ENCODE results near the gene DENND4B. TPM values are rescaled to one million over a fixed set of nuclear protein-coding genes. Genes with fewer than 3 reads are reported as not detected.

DENND4B gene
- total RNA-seq, 2 experiments from 2014 or later: 90.2 to 91.4 TPM

DNA sequence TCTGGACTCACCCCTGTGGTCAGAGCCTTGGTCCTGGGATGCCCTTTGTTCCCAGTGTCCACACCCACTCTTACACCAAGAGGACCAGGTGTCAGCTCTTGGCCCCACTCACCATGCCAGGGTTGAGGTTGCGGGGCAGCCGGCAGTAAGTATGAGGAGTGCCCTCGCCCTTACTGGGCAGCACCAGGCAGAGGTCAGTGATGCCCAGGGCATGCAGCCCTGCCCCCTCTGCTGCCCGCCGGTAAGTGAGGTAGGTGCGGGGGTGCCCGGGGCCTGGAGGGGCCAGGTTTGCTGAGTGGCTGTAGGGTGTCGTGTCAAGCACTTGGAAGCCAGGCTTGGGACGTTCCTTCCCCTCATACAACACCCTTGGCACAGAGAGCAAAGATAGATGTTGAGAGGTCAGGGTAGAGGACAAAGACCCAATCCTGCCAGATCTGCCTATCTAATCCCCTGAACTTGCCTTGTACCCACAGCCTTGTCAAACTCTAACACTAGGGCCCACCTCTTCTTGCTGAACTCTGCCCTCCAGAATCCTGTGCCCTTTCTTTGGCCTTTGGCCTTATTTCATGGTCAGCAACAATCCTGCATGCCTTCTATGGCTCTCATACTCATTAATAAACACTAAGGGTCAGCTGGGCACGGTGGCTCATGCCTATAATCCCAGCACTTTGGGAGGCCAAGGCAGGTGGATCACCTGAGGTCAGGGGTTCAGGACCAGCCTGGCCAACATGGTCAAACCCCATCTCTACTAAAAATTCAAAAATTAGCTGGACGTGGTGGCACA is 3.6 kb downstream of the DENND4B start:
- Mint-ChIP-seq H3K9me3 (no peaks in the 10 kb centered on the region), H3K4me3 (no peak overlapping the region), H3K36me3 (peaks cover 22% of the 10 kb centered on the region), H3K27me3 (no peaks in the 10 kb centered on the region), H3K4me1 (peaks cover 26% of the 10 kb centered on the region), H3K27ac (peak overlapping the region; percentile 42)
- no peak for DNase-seq

DNA sequence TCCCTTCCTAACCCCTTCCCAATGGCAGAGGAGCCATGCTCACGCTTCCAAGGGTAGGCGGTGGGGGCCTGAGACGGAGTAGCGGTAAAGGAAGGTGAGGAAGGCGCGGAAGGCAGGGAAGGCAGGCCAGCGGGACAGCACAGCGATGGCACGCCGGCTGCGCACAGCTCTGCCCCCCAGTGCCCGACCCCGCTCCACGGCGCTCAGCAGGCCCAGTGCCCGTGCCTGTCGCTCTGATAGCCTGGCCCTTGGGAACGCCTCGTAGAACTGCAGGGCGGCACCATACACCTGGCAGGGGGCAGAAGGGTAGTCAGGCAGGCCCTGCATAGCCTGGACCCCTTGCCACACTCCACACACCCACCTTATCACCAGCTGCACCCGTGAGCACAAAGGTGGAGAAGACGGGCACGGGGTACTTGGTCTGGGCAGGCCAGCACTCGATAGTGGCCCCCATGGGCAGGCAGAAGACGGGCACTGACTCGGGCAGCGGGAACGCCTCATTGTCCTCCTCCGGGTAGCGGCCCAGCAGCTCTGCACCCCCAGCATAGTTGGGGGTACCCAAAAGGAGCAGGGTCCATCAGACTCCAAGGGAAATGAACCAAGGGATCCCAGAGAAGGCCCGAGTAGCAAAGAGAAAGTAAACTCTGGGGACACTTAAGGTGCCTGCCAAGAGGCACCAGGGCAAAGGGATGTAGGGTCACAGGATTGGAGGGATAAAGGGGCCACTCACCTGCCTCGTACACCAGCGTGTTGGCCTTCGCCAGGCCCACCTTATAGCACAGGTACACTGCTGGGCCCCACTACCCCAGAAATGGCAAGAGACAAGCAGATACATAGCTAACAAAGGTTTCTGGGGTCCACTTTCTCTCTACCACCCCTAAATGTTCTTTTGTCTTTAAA is 4.4 kb downstream of the DENND4B start:
- H3K27me3 Mint-ChIP-seq: no peaks in the 10 kb centered on the region
- DNase-seq: no peak
- peaks cover 24% of the 10 kb centered on the region for H3K4me1 Mint-ChIP-seq
- no peak overlapping the region for H3K27ac Mint-ChIP-seq
- no peaks in the 10 kb centered on the region for H3K9me3 Mint-ChIP-seq
- H3K36me3 Mint-ChIP-seq: peaks cover 28% of the 10 kb centered on the region
- no peak overlapping the region for H3K4me3 Mint-ChIP-seq

DNA sequence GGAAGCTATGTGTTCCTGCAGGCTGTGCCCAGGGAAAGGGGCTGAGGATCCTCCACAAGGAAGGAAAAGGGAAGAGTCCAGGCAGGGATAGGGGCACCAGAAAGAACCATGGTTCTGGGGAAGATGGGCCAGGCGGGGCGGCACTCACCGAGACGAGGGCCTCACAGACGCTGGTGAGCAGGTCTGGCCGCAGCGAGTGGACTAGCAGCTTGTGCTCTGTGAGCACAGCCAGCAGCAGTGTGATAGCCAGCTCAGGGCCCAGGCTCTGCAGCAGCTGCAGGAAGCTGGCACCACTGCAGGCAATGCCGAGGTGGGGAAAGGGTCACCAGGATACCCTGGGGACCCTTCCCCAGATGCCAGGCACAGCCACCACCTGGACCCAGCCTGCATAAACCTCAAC is 5.8 kb downstream of the DENND4B start:
- no peak overlapping the region for H3K4me3 Mint-ChIP-seq
- H3K27ac Mint-ChIP-seq: no peak overlapping the region
- peaks cover 28% of the 10 kb centered on the region for H3K36me3 Mint-ChIP-seq
- peaks cover 20% of the 10 kb centered on the region for H3K4me1 Mint-ChIP-seq
- no peaks in the 10 kb centered on the region for H3K27me3 Mint-ChIP-seq
- no peak for DNase-seq
- H3K9me3 Mint-ChIP-seq: no peaks in the 10 kb centered on the region

DNA sequence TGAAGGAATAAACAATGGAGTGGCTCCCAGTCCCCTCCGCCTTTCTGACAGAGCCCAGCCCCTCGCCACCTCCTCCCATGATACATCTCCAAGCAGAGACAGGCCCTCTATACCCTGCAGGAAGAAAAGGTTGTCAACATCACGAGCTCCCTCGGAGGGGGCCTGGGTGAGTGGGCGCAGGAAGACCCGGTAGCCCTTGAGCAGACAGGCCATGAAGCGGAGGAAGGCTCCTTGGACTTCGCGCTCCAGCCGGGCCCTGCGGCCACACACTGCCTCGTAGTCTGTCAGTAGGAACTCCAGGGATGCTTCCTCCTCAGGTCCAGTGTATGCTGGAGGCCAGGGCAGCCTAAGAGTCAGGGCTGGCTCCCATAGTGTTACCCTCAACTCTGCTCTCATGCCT is 7.0 kb downstream of the DENND4B start:
- Mint-ChIP-seq H3K27me3 (no peaks in the 10 kb centered on the region), H3K9me3 (no peaks in the 10 kb centered on the region), H3K4me3 (no peak overlapping the region), H3K27ac (no peak overlapping the region), H3K36me3 (peaks cover 24% of the 10 kb centered on the region), H3K4me1 (peaks cover 15% of the 10 kb centered on the region)
- DNase-seq: no peak

DNA sequence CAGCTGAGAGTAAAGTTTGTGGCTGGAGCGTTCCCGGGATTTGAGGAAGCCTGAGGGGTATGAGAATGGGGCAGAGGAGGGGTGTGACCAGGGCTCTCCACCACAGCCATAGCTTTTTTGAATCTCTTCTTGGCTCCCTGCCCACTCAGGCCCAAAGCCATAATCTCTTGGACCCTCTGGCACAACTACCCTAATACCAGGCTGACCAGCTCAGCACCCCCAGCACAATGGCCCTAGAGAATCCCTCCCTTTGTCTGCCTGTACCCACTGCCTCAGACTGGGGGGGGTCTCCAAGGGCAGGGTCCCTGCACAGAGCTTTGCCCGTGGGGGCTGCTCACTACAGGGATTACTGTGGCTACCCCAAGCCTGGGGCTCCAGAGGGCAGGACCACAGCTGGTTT is 7.5 kb downstream of the DENND4B start:
- Mint-ChIP-seq H3K27ac (peak overlapping the region; percentile 15), H3K9me3 (no peaks in the 10 kb centered on the region), H3K36me3 (peaks cover 22% of the 10 kb centered on the region), H3K27me3 (no peaks in the 10 kb centered on the region), H3K4me1 (peaks cover 12% of the 10 kb centered on the region), H3K4me3 (no peak overlapping the region)
- no peak for DNase-seq

DNA sequence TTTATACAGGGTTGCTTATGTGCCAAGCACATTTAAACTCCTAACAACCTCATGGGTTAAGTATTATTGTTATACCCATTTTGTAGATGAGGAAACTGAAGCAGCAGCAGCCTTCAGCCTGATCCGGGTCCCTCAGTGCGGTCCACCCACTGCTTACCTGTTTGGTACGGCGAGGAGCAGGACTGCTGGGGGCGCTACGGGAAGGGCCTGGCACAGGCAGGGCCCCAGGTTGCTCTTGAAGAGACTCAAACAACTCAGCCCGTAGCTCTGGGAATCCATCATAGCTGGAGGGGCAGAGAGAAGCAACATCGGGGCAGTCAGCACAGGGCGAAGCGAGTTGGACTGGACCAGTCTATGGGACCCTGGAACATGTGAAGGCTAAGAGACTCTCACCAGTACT is 9.2 kb downstream of the DENND4B start:
- no peak for DNase-seq
- no peaks in the 10 kb centered on the region for H3K4me1 Mint-ChIP-seq
- H3K27me3 Mint-ChIP-seq: no peaks in the 10 kb centered on the region
- no peak overlapping the region for H3K4me3 Mint-ChIP-seq
- H3K27ac Mint-ChIP-seq: no peak overlapping the region
- no peaks in the 10 kb centered on the region for H3K9me3 Mint-ChIP-seq
- H3K36me3 Mint-ChIP-seq: peaks cover 13% of the 10 kb centered on the region

DNA sequence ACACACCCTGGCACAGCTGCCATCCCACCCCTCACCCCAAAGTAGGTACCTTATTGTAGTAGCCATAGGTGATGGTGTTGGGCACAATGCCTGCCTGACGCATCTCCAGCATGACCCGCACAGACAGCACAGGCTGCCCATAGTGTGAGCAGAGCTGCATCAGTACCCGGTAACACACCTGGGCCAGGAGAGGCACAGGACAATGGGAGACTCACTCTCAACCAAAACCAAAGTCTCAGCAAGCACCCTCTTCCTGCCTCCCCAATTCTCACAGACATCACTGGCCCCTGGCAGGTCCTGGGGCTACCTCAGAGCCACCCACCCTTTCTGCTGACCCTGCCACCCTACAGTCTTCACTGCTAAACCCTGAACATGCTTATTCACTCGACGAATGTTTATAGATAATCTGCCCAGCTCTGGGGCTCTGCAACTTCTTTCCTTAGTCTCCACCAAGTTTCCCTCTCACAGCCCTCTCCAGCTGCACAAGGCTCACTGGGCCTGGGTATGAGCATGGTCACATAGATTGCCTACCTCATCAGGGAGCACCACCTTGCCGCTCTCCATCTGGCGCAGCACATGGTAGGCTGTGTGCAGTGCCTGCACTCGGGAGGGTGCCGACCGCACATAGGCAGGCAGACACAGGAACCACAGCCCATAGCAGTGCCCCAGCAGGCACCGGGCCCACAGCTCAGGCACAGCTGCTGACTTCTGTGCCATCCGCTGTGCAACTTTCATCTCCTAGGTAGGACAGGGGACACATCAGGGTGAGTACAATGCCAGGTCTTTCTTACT is 10.3 kb downstream of the DENND4B start:
- Mint-ChIP-seq H3K4me1 (no peaks in the 10 kb centered on the region), H3K9me3 (no peaks in the 10 kb centered on the region), H3K27ac (peak overlapping the region; percentile 12), H3K4me3 (no peak overlapping the region), H3K36me3 (peaks cover 12% of the 10 kb centered on the region), H3K27me3 (no peaks in the 10 kb centered on the region)
- no peak for DNase-seq

DNA sequence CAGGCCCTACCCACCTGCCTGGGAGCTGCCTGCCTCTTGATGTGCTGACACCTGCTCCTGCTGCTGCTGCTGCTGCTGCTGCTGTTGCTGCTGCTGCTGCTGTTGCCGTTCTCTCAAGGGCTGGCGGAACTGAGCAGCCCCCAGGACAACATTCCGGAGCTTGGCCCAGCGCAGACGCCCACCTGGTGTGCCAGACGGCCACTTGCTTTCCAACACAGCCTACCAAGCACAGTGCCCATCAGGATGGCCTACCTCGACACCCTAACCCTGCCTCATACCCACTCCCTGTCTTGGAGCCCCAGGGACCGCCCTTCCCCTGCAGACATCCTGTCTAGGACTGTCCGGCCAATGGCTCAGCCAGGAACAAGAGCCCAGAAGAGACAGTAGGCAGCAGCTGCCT is 11.8 kb downstream of the DENND4B start:
- H3K36me3 Mint-ChIP-seq: peaks cover 16% of the 10 kb centered on the region
- DNase-seq: no peak
- peak overlapping the region; percentile 25 for H3K27ac Mint-ChIP-seq
- no peaks in the 10 kb centered on the region for H3K27me3 Mint-ChIP-seq
- H3K4me1 Mint-ChIP-seq: no peaks in the 10 kb centered on the region
- H3K4me3 Mint-ChIP-seq: no peak overlapping the region
- H3K9me3 Mint-ChIP-seq: no peaks in the 10 kb centered on the region

DNA sequence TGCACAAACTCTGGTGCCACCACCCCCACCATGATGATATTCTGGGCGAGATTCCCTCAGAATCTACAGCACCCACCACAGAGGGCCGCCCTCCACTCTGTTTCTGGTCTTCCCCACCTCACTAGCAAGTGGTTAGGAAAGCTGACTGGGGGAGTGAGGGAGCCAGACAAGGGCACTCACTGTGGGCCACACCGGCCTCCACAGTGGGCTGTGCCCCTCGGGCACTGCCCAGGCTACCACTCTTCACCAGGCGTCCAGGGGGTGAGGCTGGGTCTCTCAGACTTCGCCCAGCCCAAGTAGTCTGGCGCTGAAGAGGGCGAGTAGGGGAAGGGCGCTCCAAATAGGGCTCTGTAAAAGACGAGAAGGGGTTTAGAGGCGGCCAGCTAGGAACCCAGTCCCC is 12.6 kb downstream of the DENND4B start:
- no peak overlapping the region for H3K27ac Mint-ChIP-seq

DNA sequence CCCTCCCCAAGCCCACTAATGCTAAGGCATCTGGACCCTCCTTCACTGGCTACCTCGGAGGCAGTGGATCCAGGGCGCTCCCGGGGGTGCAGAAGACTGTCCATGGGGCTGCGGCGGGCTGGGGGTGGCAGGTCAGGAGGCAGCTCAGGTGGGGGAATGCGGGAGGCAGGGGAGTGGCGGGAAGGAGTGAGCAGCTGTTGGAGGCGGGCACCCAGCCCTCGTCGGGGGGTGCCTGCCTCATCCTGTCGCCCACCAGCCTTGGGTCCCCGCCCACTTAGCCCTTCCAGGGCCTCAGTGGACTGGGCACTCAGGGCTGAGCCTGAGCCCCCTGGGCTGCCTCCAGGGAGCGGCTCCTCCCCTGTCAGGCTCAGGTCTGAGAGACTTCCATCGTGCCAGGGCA is 13.1 kb downstream of the DENND4B start:
- Mint-ChIP-seq H3K27ac (no peak overlapping the region), H3K9me3 (no peaks in the 10 kb centered on the region), H3K36me3 (peaks cover 16% of the 10 kb centered on the region), H3K4me1 (peaks cover 10% of the 10 kb centered on the region), H3K27me3 (no peaks in the 10 kb centered on the region), H3K4me3 (no peak overlapping the region)
- DNase-seq: no peak

More for the DNA sequence above, 12.6 kb downstream of the DENND4B start:
- Mint-ChIP-seq H3K4me1 (peaks cover 5% of the 10 kb centered on the region), H3K9me3 (no peaks in the 10 kb centered on the region), H3K36me3 (peaks cover 16% of the 10 kb centered on the region), H3K4me3 (no peak overlapping the region), H3K27me3 (no peaks in the 10 kb centered on the region)
- no peak for DNase-seq

DNA sequence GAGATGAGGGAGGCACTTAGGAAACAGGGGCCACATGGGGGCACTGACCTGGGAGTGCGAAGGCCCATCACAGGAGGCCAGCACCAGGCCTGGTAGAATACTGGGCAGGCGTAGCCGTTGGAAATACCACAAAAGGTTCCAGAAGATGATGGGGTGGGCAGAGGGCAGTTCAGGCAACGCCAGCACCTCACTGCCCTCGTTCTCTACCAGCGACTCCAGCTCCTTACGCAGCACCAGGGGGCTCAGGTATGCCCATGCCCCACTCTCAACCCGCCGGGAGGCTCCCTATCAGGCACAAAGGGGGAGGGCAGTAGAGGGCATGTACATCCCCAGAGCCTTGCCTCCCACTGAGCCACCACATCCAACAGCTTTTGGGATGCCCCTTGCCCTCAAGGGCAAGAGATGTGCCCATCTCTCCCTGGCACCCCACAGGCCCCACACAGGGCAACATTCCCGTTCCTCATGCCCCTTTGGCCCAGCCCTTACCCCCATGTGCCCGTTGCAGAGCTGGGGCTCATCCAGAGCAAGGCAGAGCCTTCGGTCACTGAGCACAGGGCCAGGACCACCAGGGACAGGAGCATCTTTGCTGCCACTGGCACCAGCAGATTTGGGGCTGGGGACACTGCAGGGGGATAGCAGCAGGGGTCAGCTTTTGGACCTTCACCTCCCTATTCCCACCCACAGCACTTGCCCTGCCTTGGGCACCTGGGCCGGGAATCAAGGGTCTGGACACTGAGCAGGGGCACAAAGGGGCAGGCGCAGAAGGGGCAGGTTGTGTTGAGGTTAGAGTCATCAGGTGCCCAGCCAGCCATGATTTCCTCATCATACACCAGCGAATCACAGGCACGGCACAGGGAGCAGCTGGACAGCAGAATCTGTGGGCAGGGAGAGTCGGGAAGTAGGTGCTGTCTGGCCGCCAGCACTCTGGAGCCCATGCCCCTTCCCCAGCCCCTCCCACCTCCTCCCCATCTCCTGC is 14.1 kb downstream of the DENND4B start:
- Mint-ChIP-seq H3K36me3 (peaks cover 14% of the 10 kb centered on the region), H3K4me1 (peaks cover 15% of the 10 kb centered on the region), H3K4me3 (no peak overlapping the region), H3K9me3 (no peaks in the 10 kb centered on the region), H3K27ac (no peak overlapping the region), H3K27me3 (no peaks in the 10 kb centered on the region)
- no peak for DNase-seq

DNA sequence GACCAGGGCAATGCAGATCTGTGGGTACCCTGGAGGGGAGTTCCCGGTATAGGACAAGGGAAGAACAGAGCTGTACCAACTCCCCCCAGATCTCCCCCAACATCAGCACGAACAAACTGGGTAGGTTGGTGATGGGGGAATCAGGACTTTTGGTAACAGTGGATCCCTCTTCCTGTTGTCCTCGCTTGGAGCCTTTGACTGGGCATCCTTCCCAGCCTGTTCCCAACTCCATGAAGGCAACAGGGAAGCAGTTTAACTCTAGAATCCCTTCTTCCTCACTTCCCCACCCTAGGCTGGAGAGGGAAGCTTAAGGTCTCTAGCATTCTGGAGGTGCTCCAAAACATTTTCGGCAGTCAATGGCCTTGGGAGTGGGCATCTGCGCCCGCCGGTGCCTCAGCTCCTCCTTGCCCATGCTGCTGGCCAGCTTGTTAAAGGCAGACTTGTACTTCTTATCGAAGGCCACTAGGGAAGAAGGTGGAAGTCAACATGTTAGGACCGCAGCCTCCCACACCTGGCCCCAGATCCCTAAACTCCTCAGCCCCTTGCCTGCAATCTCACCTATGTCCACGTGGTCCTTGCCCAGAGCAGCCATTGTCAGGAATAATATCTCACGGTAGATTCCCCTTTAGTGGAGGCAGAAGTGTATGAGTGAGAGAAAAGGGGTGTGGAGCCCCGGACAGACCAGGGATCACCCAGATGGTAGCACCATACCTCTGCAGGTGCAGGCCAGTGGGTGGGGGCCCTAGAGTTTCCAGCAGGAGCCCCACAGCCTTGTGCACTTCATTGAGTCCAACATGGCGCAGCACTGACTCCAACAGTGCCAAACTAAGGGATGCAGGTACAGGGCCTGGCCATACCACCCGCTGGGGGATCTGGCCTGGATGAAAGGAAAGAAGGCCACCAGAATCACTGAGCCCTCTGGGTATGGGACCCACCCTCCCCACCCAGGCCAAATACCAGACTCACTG is 16.3 kb downstream of the DENND4B start:
- Mint-ChIP-seq H3K27me3 (no peaks in the 10 kb centered on the region), H3K9me3 (no peaks in the 10 kb centered on the region), H3K27ac (peak overlapping the region; percentile 48), H3K36me3 (peaks cover 14% of the 10 kb centered on the region), H3K4me3 (no peak overlapping the region), H3K4me1 (peaks cover 15% of the 10 kb centered on the region)
- no peak for DNase-seq

DNA sequence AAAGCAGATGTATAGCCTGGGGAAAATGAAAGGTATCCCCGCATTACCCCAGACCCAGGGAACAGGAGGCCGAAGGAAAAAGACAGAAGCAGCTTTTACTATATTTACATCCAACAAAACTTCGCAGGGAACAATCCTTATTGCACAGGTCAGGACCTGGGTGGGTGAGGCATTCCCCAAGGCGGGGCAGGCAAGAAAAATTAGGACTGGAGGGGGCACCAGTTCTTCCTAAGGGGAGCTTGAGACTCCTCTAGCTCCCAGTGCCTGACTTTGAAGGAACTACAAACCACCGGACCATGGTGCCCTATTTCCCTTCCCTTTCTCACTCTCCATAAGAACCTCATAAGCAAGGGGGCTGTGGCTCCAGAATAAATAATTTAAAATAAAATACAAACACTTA is 17.1 kb downstream of the DENND4B start:
- H3K4me1 Mint-ChIP-seq: peaks cover 15% of the 10 kb centered on the region
- H3K4me3 Mint-ChIP-seq: no peak overlapping the region
- peaks cover 12% of the 10 kb centered on the region for H3K36me3 Mint-ChIP-seq
- no peaks in the 10 kb centered on the region for H3K27me3 Mint-ChIP-seq
- H3K27ac Mint-ChIP-seq: peak overlapping the region; percentile 3
- H3K9me3 Mint-ChIP-seq: no peaks in the 10 kb centered on the region
- DNase-seq: no peak

Data from activated naive CD8-positive, alpha-beta T cell treated with anti-CD3 and anti-CD28 coated beads for 36 hours (primary cell).